Ishikawa (cell line): Measurements from ENCODE around the gene TEX13A.

Source experiments
- CEBPB ChIP-seq: IDR thresholded peaks from 2 replicates; pipeline ENCODE4 v1.6.1; 2012
- CREB1 ChIP-seq: IDR thresholded peaks from 2 replicates; pipeline ENCODE4 v1.6.1; 2012; ENCODE audit warnings: low read depth
- EGR1 ChIP-seq: IDR thresholded peaks from 2 replicates; pipeline ENCODE4 v1.6.1; 2012
- EP300 ChIP-seq: IDR thresholded peaks from 2 replicates; pipeline ENCODE4 v1.6.1; 2012; ENCODE audit warnings: borderline replicate concordance
- FOXM1 ChIP-seq: IDR thresholded peaks from 2 replicates; pipeline ENCODE4 v1.6.1; 2012; ENCODE audit warnings: low read depth, borderline replicate concordance
- MAX ChIP-seq: IDR thresholded peaks from 2 replicates; pipeline ENCODE4 v1.6.1; 2012
- NFIC ChIP-seq: IDR thresholded peaks from 2 replicates; pipeline ENCODE4 v1.6.1; 2012
- RAD21 ChIP-seq: IDR thresholded peaks from 2 replicates; pipeline ENCODE4 v1.6.1; 2012; ENCODE audit warnings: low read depth
- REST ChIP-seq: IDR thresholded peaks from 2 replicates; pipeline ENCODE4 v1.6.1; 2012; ENCODE audit warnings: low read depth, mild to moderate bottlenecking
- TAF1 ChIP-seq: IDR thresholded peaks from 2 replicates; pipeline ENCODE4 v1.6.1; 2012; ENCODE audit warnings: low read depth, mild to moderate bottlenecking
- TCF12 ChIP-seq: IDR thresholded peaks from 2 replicates; pipeline ENCODE4 v1.6.1; 2012; ENCODE audit warnings: low read depth
- TEAD4 ChIP-seq: IDR thresholded peaks from 2 replicates; pipeline ENCODE4 v1.6.1; 2012
- USF1 ChIP-seq: IDR thresholded peaks from 2 replicates; pipeline ENCODE4 v1.6.1; 2012
- YY1 ChIP-seq: IDR thresholded peaks from 2 replicates; pipeline ENCODE4 v1.6.1; 2012; ENCODE audit warnings: low read depth
- ZBTB7A ChIP-seq: IDR thresholded peaks from 2 replicates; pipeline ENCODE4 v1.6.1; 2012; ENCODE audit warnings: low read depth

TEX13A gene

GRCh38 chrX:105219454-105220401, 766 bp downstream of the TEX13A start:
- no peak for TF ChIP-seq NFIC
- no peak for TF ChIP-seq REST
- TF ChIP-seq USF1: no peak
- no peak for TF ChIP-seq EP300
- TF ChIP-seq FOXM1: no peak
- TF ChIP-seq EGR1: no peak

- TF ChIP-seq EGR1: no peak
- TF ChIP-seq TAF1: no peak
- no peak for TF ChIP-seq CREB1
- no peak for TF ChIP-seq NFIC
- no peak for TF ChIP-seq EP300
- TF ChIP-seq RAD21: no peak
- no peak for TF ChIP-seq REST
- TF ChIP-seq YY1: no peak
- TF ChIP-seq TCF12: no peak
- TF ChIP-seq USF1: no peak
- TF ChIP-seq CEBPB: no peak
- TF ChIP-seq ZBTB7A: no peak
- TF ChIP-seq MAX: no peak
- no peak for TF ChIP-seq TEAD4
- TF ChIP-seq FOXM1: no peak
Observed at GRCh38 chrX:105211066-105211575, 9.4 kb downstream of the TEX13A start.

GRCh38 chrX:105210258-105210657, 10.2 kb downstream of the TEX13A start:
- no peak for TF ChIP-seq NFIC
- TF ChIP-seq CEBPB: no peak
- TF ChIP-seq EP300: no peak
- no peak for TF ChIP-seq ZBTB7A
- no peak for TF ChIP-seq YY1
- TF ChIP-seq RAD21: no peak
- TF ChIP-seq TCF12: no peak
- no peak for TF ChIP-seq USF1
- no peak for TF ChIP-seq REST
- TF ChIP-seq EGR1: no peak
- TF ChIP-seq MAX: no peak
- no peak for TF ChIP-seq FOXM1
- TF ChIP-seq TAF1: no peak
- TF ChIP-seq CREB1: no peak

- no peak for TF ChIP-seq EGR1
- TF ChIP-seq FOXM1: no peak
- no peak for TF ChIP-seq REST
- no peak for TF ChIP-seq YY1
- no peak for TF ChIP-seq USF1
- TF ChIP-seq TAF1: no peak
- no peak for TF ChIP-seq NFIC
Observed at GRCh38 chrX:105209406-105209805, 11.1 kb downstream of the TEX13A start.
